ENCODE data around the gene KHDC1. TPM values are rescaled to one million over a fixed set of nuclear protein-coding genes. Genes with fewer than 3 reads are reported as not detected.

The KHDC1 gene
- total RNA-seq, 1 experiment from 2014 or later = 9.1 TPM

DNA sequence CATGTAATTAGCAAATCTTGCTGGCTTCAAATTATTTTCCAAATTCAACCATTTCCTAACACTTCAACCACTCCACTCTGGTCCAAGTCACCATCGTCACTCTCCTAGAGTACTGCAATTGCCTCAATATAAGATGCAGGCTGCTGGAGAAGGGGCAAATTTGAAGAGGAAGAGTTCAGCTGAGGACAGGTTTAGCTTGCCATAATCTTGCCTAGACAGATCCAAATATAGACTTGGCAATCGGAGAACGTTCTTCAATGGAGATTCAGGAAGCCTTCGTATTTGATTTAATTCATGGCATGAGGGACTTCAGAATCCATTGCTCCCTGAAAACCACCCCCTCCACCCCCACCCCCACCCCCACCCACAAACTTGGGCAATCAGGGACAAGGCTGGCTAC lies 22.3 kb downstream of the KHDC1 start:
- intact Hi-C loops (cut with micrococcal nuclease) = no loop called here
- Histone ChIP-seq H3K9me2 (ENCODE audit: insufficient read depth) (no peaks in the 10 kb centered on the region), H3K9ac (ENCODE audit: low read length) (no peak overlapping the region), H3K27ac (ENCODE audit: low read depth, low read length) (no peak overlapping the region), H3K27me3 (ENCODE audit: insufficient read depth, low read length) (no peaks in the 10 kb centered on the region), H2AFZ (ENCODE audit: low read depth, low read length, poor library complexity, severe bottlenecking) (no peak overlapping the region), H3K4me1 (ENCODE audit: control insufficient read depth in 1 of 2, insufficient read depth in 2 of 2, low read length in 2 of 2) (no peaks in the 10 kb centered on the region), H3K36me3 (ENCODE audit: control insufficient read depth in 1 of 2, insufficient read depth in 2 of 2, low read length in 2 of 2) (no peaks in the 10 kb centered on the region), H3K4me3 (replicated peaks in 1 of 2; ENCODE audit: low read depth in 1 of 2, low read length in 2 of 2) (no peak overlapping the region), H3K79me2 (ENCODE audit: insufficient read depth, low read length) (no peaks in the 10 kb centered on the region), H3K9me3 (ENCODE audit: control insufficient read depth in 1 of 2, insufficient read depth in 1 of 2, low read depth in 1 of 2, low read length in 2 of 2) (no peaks in the 10 kb centered on the region), H3K4me2 (ENCODE audit: low read length) (no peak overlapping the region), H4K20me1 (ENCODE audit: insufficient read depth) (no peaks in the 10 kb centered on the region)
- ChIA-PET POLR2A (no interaction called here), RAD21 (ENCODE audit: low non-redundant PET in 1 of 2, low total read pairs in 2 of 2, uncharacterized antibody in 2 of 2, unreplicated experiment in 2 of 2) (no interaction called here), CTCF (no interaction called here)
- no peak for ATAC-seq
- no peak for DNase-seq (ENCODE audit: low read depth, low spot score)
- TF ChIP-seq EZH2 (IDR thresholded peaks at IDR 0.05) (no peak), YY1 (IDR thresholded peaks at IDR 0.05; ENCODE audit: extremely low read depth, insufficient replicate concordance, low read depth, low read length) (no peak), RAD21 (IDR thresholded peaks at IDR 0.05; ENCODE audit: low read depth) (no peak), FOSL1 (IDR thresholded peaks at IDR 0.05; ENCODE audit: low read depth) (no peak), TCF7L2 (IDR thresholded peaks at IDR 0.05; ENCODE audit: borderline replicate concordance, extremely low read depth, insufficient read depth, insufficient read length) (no peak), POLR2AphosphoS5 (IDR thresholded peaks at IDR 0.05; ENCODE audit: low read depth, low read length) (no peak), ELF1 (IDR thresholded peaks at IDR 0.05; ENCODE audit: borderline replicate concordance, low read depth) (no peak), SP1 (IDR thresholded peaks at IDR 0.05; ENCODE audit: low read depth) (no peak), ZNF274 (IDR thresholded peaks at IDR 0.05; ENCODE audit: low read depth, low read length) (no peak), CBX3 (IDR thresholded peaks at IDR 0.05; ENCODE audit: low read depth) (no peak), EGR1 (IDR thresholded peaks at IDR 0.05; ENCODE audit: low read depth) (no peak), ZFX (IDR thresholded peaks at IDR 0.05) (no peak), EZH2phosphoT487 (IDR thresholded peaks at IDR 0.05; ENCODE audit: borderline replicate concordance) (no peak)
- TF ChIP-seq, protein P1, sequence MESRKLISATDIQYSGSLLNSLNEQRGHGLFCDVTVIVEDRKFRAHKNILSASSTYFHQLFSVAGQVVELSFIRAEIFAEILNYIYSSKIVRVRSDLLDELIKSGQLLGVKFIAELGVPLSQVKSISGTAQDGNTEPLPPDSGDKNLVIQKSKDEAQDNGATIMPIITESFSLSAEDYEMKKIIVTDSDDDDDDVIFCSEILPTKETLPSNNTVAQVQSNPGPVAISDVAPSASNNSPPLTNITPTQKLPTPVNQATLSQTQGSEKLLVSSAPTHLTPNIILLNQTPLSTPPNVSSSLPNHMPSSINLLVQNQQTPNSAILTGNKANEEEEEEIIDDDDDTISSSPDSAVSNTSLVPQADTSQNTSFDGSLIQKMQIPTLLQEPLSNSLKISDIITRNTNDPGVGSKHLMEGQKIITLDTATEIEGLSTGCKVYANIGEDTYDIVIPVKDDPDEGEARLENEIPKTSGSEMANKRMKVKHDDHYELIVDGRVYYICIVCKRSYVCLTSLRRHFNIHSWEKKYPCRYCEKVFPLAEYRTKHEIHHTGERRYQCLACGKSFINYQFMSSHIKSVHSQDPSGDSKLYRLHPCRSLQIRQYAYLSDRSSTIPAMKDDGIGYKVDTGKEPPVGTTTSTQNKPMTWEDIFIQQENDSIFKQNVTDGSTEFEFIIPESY (IDR thresholded peaks at IDR 0.05; ENCODE audit: extremely low read depth, insufficient replicate concordance, low read length) = no peak
- TF ChIP-seq, protein P2, sequence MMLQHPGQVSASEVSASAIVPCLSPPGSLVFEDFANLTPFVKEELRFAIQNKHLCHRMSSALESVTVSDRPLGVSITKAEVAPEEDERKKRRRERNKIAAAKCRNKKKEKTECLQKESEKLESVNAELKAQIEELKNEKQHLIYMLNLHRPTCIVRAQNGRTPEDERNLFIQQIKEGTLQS (IDR thresholded peaks at IDR 0.05) = no peak
- TF ChIP-seq, protein P3, sequence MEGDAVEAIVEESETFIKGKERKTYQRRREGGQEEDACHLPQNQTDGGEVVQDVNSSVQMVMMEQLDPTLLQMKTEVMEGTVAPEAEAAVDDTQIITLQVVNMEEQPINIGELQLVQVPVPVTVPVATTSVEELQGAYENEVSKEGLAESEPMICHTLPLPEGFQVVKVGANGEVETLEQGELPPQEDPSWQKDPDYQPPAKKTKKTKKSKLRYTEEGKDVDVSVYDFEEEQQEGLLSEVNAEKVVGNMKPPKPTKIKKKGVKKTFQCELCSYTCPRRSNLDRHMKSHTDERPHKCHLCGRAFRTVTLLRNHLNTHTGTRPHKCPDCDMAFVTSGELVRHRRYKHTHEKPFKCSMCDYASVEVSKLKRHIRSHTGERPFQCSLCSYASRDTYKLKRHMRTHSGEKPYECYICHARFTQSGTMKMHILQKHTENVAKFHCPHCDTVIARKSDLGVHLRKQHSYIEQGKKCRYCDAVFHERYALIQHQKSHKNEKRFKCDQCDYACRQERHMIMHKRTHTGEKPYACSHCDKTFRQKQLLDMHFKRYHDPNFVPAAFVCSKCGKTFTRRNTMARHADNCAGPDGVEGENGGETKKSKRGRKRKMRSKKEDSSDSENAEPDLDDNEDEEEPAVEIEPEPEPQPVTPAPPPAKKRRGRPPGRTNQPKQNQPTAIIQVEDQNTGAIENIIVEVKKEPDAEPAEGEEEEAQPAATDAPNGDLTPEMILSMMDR (IDR thresholded peaks at IDR 0.05 in 2 of 3, conservative IDR thresholded peaks at IDR 0.05 in 1 of 3; ENCODE audit: borderline replicate concordance in 1 of 3, insufficient read depth in 1 of 3, low read depth in 2 of 3, low read length in 2 of 3) = no peak
- TF ChIP-seq, protein P4, sequence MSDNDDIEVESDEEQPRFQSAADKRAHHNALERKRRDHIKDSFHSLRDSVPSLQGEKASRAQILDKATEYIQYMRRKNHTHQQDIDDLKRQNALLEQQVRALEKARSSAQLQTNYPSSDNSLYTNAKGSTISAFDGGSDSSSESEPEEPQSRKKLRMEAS (IDR thresholded peaks at IDR 0.05) = no peak
- no TSS peak for BruUV-seq (replicated peaks)
